ENCODE results near the gene TOR1AIP1. TPM values are rescaled to one million over a fixed set of nuclear protein-coding genes. Genes with fewer than 3 reads are reported as not detected.
"Not testable (repeated sequence)": the region's sequence is repeated elsewhere in the genome, so short reads cannot be mapped to it uniquely, and the experiment has no call there.

TOR1AIP1 gene, protein sequence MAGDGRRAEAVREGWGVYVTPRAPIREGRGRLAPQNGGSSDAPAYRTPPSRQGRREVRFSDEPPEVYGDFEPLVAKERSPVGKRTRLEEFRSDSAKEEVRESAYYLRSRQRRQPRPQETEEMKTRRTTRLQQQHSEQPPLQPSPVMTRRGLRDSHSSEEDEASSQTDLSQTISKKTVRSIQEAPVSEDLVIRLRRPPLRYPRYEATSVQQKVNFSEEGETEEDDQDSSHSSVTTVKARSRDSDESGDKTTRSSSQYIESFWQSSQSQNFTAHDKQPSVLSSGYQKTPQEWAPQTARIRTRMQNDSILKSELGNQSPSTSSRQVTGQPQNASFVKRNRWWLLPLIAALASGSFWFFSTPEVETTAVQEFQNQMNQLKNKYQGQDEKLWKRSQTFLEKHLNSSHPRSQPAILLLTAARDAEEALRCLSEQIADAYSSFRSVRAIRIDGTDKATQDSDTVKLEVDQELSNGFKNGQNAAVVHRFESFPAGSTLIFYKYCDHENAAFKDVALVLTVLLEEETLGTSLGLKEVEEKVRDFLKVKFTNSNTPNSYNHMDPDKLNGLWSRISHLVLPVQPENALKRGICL
- total RNA-seq (10 to 100 TPM; 52.6 to 71.3 (median 59.6) TPM), polyA plus RNA-seq (10 to 100 TPM; 16.2 to 17.9 (median 17.7) TPM)
- long read RNA-seq, donor 1, full-length matches to known transcripts, result 9 of 9 reads
- long read RNA-seq, donor 1, partial matches to known transcripts, result 0 of 9 reads
- long read RNA-seq, donor 1, other reads (novel, unspliced or antisense), result 0 of 9 reads
- long read RNA-seq, donor 2, full-length matches to known transcripts, result 3 of 3 reads
- long read RNA-seq, donor 2, partial matches to known transcripts, result 0 of 3 reads
- long read RNA-seq, donor 2, other reads (novel, unspliced or antisense), result 0 of 3 reads

DNA sequence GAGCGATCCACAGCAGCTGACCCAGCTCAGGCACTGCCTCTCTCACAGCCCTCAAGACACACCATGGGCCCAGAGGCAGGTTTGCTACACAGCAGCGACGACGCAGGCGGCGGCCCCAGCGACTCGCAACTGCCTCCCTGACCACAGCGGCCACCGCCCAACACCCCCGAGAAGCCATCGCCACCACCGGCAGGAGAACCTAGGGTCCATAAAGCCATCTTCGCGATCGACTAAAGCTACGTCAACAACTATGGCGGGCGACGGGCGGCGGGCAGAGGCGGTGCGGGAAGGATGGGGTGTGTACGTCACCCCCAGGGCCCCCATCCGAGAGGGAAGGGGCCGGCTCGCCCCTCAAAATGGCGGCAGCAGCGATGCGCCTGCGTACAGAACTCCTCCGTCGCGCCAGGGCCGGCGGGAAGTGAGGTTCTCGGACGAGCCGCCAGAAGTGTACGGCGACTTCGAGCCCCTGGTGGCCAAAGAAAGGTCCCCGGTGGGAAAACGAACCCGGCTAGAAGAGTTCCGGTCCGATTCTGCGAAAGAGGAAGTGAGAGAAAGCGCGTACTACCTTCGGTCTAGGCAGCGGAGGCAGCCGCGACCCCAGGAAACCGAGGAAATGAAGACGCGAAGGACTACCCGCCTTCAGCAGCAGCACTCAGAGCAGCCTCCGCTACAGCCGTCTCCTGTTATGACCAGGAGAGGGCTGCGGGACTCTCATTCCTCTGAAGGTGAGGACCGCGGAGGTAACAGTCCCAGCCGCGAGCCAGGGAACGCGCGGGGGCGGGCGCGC, at the start of gene TOR1AIP1:
TSS of gene TOR1AIP1 (plus strand) at position 33 of the 787 bp plus-strand sequence. CDS start at position 251, 218 bp downstream.
- peak; percentile 100 for DNase-seq
- Histone ChIP-seq H3K27me3 (replicated peaks in 1 of 7) (no peaks in the 10 kb centered on the region), H3K4me1 (peaks cover 43 to 66% (median 60%) of the 10 kb centered on the region in 6 donors), H3K4me3 (peak within 1 kb of the TSS; percentile 64 to 95 (median 74)), H3K27ac (peak within 1 kb of the TSS; percentile 99 to 100 (median 100)), H3K36me3 (peaks cover 0 to 33% (median 13%) of the 10 kb centered on the region in 6 donors), H3K9me3 (no peaks in the 10 kb centered on the region)
- TF ChIP-seq, protein P1, sequence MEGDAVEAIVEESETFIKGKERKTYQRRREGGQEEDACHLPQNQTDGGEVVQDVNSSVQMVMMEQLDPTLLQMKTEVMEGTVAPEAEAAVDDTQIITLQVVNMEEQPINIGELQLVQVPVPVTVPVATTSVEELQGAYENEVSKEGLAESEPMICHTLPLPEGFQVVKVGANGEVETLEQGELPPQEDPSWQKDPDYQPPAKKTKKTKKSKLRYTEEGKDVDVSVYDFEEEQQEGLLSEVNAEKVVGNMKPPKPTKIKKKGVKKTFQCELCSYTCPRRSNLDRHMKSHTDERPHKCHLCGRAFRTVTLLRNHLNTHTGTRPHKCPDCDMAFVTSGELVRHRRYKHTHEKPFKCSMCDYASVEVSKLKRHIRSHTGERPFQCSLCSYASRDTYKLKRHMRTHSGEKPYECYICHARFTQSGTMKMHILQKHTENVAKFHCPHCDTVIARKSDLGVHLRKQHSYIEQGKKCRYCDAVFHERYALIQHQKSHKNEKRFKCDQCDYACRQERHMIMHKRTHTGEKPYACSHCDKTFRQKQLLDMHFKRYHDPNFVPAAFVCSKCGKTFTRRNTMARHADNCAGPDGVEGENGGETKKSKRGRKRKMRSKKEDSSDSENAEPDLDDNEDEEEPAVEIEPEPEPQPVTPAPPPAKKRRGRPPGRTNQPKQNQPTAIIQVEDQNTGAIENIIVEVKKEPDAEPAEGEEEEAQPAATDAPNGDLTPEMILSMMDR (IDR thresholded peaks at IDR 0.05 in 8 of 11, conservative IDR thresholded peaks at IDR 0.05 in 3 of 11), result peak; percentile 70 to 96 (median 87)
- peak; percentile 98 to 99 (median 98) for TF ChIP-seq POLR2AphosphoS5 (IDR thresholded peaks at IDR 0.05)
- TF ChIP-seq POLR2A (IDR thresholded peaks at IDR 0.05), result peak; percentile 74 to 90 (median 79)
- intact Hi-C loops (cut with DNase I; ENCODE audit: low total_unique reads), result no loop called here
- 0 to 1% (median 1%) methylated on average over 67 to 72 of the region's 72 CpGs for WGBS, 5 donors

DNA sequence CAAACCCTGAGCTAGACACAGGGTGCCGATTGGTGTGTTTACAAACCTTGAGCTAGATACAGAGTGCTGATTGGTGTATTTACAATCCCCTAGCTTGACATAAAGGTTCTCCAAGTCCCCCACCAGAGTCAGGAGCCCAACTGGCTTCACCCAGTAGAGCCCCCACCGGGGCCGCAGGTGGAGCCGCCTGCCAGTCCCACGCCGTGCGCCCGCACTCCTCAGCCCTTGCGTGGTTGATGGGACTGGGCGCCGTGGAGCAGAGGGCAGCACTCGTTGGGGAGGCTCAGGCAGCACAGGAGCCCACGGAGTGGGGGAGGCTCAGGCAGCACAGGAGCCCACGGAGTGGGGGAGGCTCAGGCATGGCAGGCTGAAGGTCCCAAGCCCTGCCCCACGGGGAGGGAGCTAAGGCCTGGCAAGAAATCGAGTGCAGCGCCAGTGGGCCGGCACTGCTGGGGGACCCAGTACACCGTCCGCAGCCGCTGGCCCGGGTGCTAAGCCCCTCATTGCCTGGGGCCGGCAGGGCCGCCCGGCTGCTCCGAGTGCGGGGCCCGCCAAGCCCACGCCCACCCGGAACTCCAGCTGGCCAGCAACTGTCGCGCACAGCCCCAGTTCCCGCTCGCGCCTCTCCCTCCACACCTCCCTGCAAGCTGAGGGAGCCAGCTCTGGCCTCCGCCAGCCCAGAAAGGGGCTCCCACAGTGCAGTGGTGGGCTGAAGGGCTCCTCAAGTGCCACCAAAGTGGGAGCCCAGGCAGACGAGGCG, 45.2 kb upstream of the TOR1AIP1 start:
- 96 to 99% (median 97%) methylated on average over 29 to 38 of the region's 38 CpGs for WGBS, 5 donors
- DNase-seq, result peak; percentile 56

DNA sequence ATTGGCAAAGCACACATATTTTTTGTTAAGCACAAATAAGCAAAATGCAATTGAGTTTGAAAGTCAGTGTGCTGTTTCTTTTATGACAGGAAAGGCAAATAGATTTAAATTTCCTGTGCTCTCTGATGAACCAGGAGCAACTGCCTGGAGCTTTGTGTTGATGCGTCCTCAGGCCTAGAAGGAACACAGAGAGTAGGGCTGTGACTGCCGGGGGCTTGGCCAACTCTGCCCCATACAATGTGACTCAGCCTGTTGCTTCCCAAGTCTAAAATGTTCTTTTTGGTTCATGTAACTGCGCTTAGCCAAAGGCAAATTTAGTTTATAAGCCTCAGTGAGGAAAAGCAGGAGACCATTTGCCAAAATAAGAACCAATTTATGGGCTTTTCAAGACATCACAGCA, 42.0 kb upstream of the TOR1AIP1 start:
- H3K27me3 ChIP-seq (replicated peaks in 1 of 7), result no peaks in the 10 kb centered on the region
- TF ChIP-seq, protein P1 (IDR thresholded peaks at IDR 0.05 in 8 of 11, conservative IDR thresholded peaks at IDR 0.05 in 3 of 11), result no peak
- TF ChIP-seq POLR2A (IDR thresholded peaks at IDR 0.05), result no peak
- no peak for TF ChIP-seq POLR2AphosphoS5 (IDR thresholded peaks at IDR 0.05)
- H3K4me3 ChIP-seq, result no peak overlapping the region
- H3K4me1 ChIP-seq, result no peaks in the 10 kb centered on the region
- intact Hi-C loops (cut with DNase I; ENCODE audit: low total_unique reads), result no loop called here
- H3K36me3 ChIP-seq, result peaks cover 0 to 74% (median 12%) of the 10 kb centered on the region in 6 donors
- H3K27ac ChIP-seq, result no peak overlapping the region
- no peak for DNase-seq
- no peaks in the 10 kb centered on the region for H3K9me3 ChIP-seq
- WGBS, 5 donors, result 81 to 94% (median 89%) methylated on average over 3 of the region's 3 CpGs

More for the DNA sequence above, 45.2 kb upstream of the TOR1AIP1 start:
- H3K27me3 ChIP-seq (replicated peaks in 1 of 7); H3K9me3 ChIP-seq; H3K27ac ChIP-seq; intact Hi-C loops (cut with DNase I; ENCODE audit: low total_unique reads); H3K4me1 ChIP-seq; H3K4me3 ChIP-seq: not testable (repeated sequence)
- H3K36me3 ChIP-seq, result peaks cover 0 to 41% (median 9%) of the 10 kb centered on the region in 6 donors
